ENCODE results near the gene INHA. TPM values are rescaled to one million over a fixed set of nuclear protein-coding genes. Genes with fewer than 3 reads are reported as not detected.

The INHA gene
- total and polyA plus RNA-seq, 2 donors (not counting 1 experiment from before 2014, with no cell fraction given), result not detected

- Histone ChIP-seq H3K79me2 (ENCODE audit: control insufficient read depth, insufficient read depth, low read length) (peaks cover 15% of the 10 kb centered on the region), H3K27ac (ENCODE audit: low read length in 2 of 2) (peak within 1 kb of the TSS; percentile 59 to 88), H3K9ac (ENCODE audit: low read length) (peak within 1 kb of the TSS; percentile 80), H3K36me3 (replicated peaks in 1 of 2; ENCODE audit: control extremely low read depth in 1 of 2, control insufficient read depth in 1 of 2, extremely low read depth in 1 of 2, insufficient read depth in 2 of 2, low read length in 1 of 2) (peaks cover 3 to 18% of the 10 kb centered on the region in 2 experiments), H3K4me1 (ENCODE audit: control insufficient read depth in 2 of 2, insufficient read depth in 2 of 2, low read length in 2 of 2) (peaks cover 10 to 12% of the 10 kb centered on the region in 2 donors), H3K9me3 (ENCODE audit: control extremely low read depth in 1 of 3, control insufficient read depth in 2 of 3, insufficient read depth in 1 of 3, low read length in 2 of 3) (no peaks in the 10 kb centered on the region), H3K4me2 (replicated peaks; ENCODE audit: low read depth, low read length, poor library complexity, severe bottlenecking) (peak within 1 kb of the TSS; percentile 84), H2AFZ (ENCODE audit: insufficient read depth, low read depth, low read length, poor library complexity, severe bottlenecking) (peak within 1 kb of the TSS; percentile 89), H4K20me1 (ENCODE audit: control insufficient read depth, insufficient read depth, low read length, poor library complexity, severe bottlenecking) (no peaks in the 10 kb centered on the region), H3K4me3 (ENCODE audit: control extremely low read depth in 1 of 5, extremely low read depth in 1 of 5, insufficient read depth in 1 of 5, low read depth in 2 of 5, low read length in 4 of 5) (peak within 1 kb of the TSS; percentile 69 to 88 (median 86)), H3K27me3 (replicated peaks in 1 of 4; ENCODE audit: control extremely low read depth in 1 of 4, control insufficient read depth in 3 of 4, insufficient read depth in 4 of 4, low read length in 3 of 4) (peaks cover 0 to 11% (median 0%) of the 10 kb centered on the region in 4 experiments)
- ATAC-seq (ENCODE audit: low read depth), result peak; percentile 88
- CTCF ChIA-PET, result interaction anchor here (0.7 to 2.0 kb wide), 9 partner anchors 28 to 209 kb away, joined by 3 to 17 read pairs (median 3); partner anchors contain the start of genes CHPF and TMEM198
- Mint-ChIP-seq H3K4me3 (peak within 1 kb of the TSS; percentile 98), H3K4me1 (peaks cover 23% of the 10 kb centered on the region), H3K27ac (peak within 1 kb of the TSS; percentile 98), H3K27me3 (peaks cover 10% of the 10 kb centered on the region), H3K9me3 (ENCODE audit: insufficient read depth) (no peaks in the 10 kb centered on the region)
- TF ChIP-seq CTCF (IDR thresholded peaks at IDR 0.05) (no peak), EZH2 (IDR thresholded peaks at IDR 0.05; ENCODE audit: borderline replicate concordance, insufficient read depth, low read depth, low read length, poor library complexity, severe bottlenecking) (no peak)
- POLR2A ChIA-PET, result interaction anchor here (0.6 to 1.0 kb wide), 3 partner anchors 21 to 717 kb away, joined by 3 to 5 read pairs (median 4); partner anchors contain the start of genes DNPEP and WNT10A
- intact Hi-C loops (cut with micrococcal nuclease), result loop anchor here (1.0 to 10.0 kb wide), 11 partner anchors 45 to 1325 kb away; partner anchors contain the start of genes AAMP, ANKZF1, ATG9A and CHPF
- DNase-seq, result peak; percentile 96
- WGBS (ENCODE audit: insufficient coverage), result under 1% methylated on average over 57 of the region's 57 CpGs
Measured at GRCh38 chr2:219597552-219598307, 25.6 kb downstream of the INHA start, which contains the start of gene STK11IP. STK11IP (plus strand) TSS chr2:219597857; CDS start chr2:219598120, 263 bp downstream.

Measured in B cell (primary cell).